Adrenal gland (tissue), 12 donors: ENCODE results near the gene PCBD2. TPM values are rescaled to one million over a fixed set of nuclear protein-coding genes. Genes with fewer than 3 reads are reported as not detected.

Source experiments
- DNase-seq, 7 donors: peaks; one replicate each; pipeline ENCODE4 v3.0.0-alpha.2; 2019 to 2020
- H3K27ac ChIP-seq, 5 donors: fragments of 200-600 bp; sonication (generic) in 4 of 5; 1 replicate in 3 of 5; 2 replicates in 2 of 5; pipeline versions ENCODE4 v1.5.1 to v1.8.0; 2016 to 2020; ENCODE audit warnings: mild to moderate bottlenecking in 1 of 5
- H3K27me3 ChIP-seq: fragments of 200-600 bp; 2 replicates; pipeline ENCODE4 v1.8.0; 2021
- H3K36me3 ChIP-seq, 2 donors: fragments of 200-600 bp; replicated peaks in 1 of 2; 1 replicate in 1 of 2; 2 replicates in 1 of 2; pipeline versions ENCODE4 v1.5.1 to v1.8.0; 2018 to 2022
- H3K4me1 ChIP-seq, 2 donors: fragments of 200-600 bp; replicated peaks in 1 of 2; 1 replicate in 1 of 2; 2 replicates in 1 of 2; pipeline versions ENCODE4 v1.5.1 to v1.8.0; 2018 to 2021
- H3K4me3 ChIP-seq, 4 donors: fragments of 200-600 bp; sonication (generic) in 3 of 4; one replicate each; pipeline ENCODE4 v1.5.1; 2016 to 2018
- H3K9me3 ChIP-seq, 3 donors: fragments of 200-600 bp; sonication (generic) in 1 of 3; replicated peaks in 1 of 3; 1 replicate in 2 of 3; 2 replicates in 1 of 3; pipeline versions ENCODE4 v1.5.1 to v1.8.0; 2016 to 2021
- CTCF ChIP-seq, 6 experiments: fragments of 450-650 bp in 4 of 6; fragments of 200-600 bp in 2 of 6; sonication (generic) in 1 of 6; IDR thresholded peaks; 1 replicate in 5 of 6; 2 replicates in 1 of 6; pipeline versions ENCODE4 v1.5.1 to v1.8.0; 2016 to 2021; ENCODE audit warnings: antibody characterized with exemption in 6 of 6, mild to moderate bottlenecking in 2 of 6, moderate library complexity in 1 of 6
- POLR2A ChIP-seq, 2 donors: fragments of 450-650 bp; IDR thresholded peaks; one replicate each; pipeline ENCODE4 v1.6.1; 2017; ENCODE audit warnings: antibody characterized with exemption in 2 of 2, mild to moderate bottlenecking in 2 of 2, moderate library complexity in 1 of 2
- WGBS, 4 donors: extraction: QIAGEN DNeasy Blood & Tissue Kit in 2 of 4; methylation state at CpG; one replicate each; pipeline versions ENCODE4 v1.1.5 to v1.1.7; 2013 to 2017; 5-methylcytosine and 5-hydroxymethylcytosine counted together
- intact Hi-C, 2 donors: fragments of 100-400 bp; cut with DNase I; formaldehyde crosslinking; loops; one replicate each; pipeline versions ENCODE4 v1.14.1 to v1.15.0; 2022 to 2023
- polyA plus RNA-seq, 3 donors: library from polyadenylated mRNA; stranded (reverse); fragments of 200-250 nt in 2 of 3; fragments of 350-450 nt in 1 of 3; fragmentation: Illumina TruSeq in 1 of 3; extraction: RNeasy Lipid Tissue Mini Kit (QIAGEN cat#74804) in 1 of 3; gene quantifications; one replicate each; pipeline ENCODE4 v1.2.3, GENCODE V29; 2013 to 2014
- total RNA-seq, 9 donors: library from RNA; depleted of rRNA in 4 of 9; stranded (reverse); fragments of >200 nt in 4 of 9; fragments of 120-200 nt in 1 of 9; fragmentation: NEBNext Ultra II Directional in 1 of 9; extraction: Animal tissue kit (Norgen Biotek cat#: 25700) in 1 of 9; gene quantifications; one replicate each; pipeline versions ENCODE4 v1.1.0 to v1.2.4, GENCODE V29; 2013 to 2023
- donor health status: healthy with polysubstance abuse.
- donor health status: Bipolar disorder and iron deficiency.
- donor health status: DM: yes; HTN: yes; CAD: no.
- donor health status: DM: no; HTN: no; CAD: no.
- donor health status: DM: no; HTN: no; CAD: no.
- donor health status: DM: yes; HTN: yes; CAD: no.

The PCBD2 gene
- total and polyA plus RNA-seq, 12 donors: 3.9 to 19.5 (median 12.7) TPM

DNA sequence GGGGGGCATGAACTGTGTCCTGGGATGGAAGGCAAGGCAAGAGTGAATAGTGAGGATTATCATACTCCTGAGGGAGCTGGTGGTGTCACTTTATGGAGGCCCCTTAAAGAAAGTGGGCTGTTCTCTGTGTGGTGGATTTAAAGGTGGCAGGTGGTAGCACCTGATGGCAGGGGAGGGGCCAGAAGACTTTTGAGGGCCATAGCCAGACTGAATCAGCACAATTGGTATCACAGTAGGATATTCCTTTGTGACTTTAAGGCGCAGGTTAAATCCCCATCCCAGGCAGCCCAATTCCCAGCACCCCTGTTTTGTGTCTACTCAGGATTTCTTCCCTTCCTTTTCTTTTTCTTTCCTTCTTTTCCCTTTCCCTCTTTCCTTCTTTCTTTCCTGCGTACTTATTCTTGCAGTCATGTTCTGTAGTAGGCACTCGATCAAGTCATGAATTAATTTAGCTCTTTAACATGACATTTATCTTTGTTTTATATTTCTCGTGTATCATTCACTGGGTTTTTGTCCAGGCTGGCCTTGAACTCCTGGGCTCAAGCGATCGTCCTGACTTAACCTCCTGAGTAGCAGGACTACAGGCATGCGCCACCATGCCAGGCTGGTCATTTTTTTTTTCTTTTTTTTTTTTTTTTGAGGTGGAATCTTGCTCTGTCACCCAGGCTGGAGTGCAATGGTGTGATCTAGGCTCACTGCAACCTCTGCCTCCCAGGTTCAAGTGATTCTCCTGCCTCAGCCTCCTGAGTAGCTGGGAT is 11.0 kb upstream of the PCBD2 start:
- peak in 6 of 7 donors; percentile 42 to 80 (median 77) for DNase-seq
- Histone ChIP-seq H3K27ac (peak overlapping the region; percentile 3 to 55 (median 38)), H3K36me3 (peaks cover 0 to 25% of the 10 kb centered on the region in 2 donors), H3K27me3 (no peaks in the 10 kb centered on the region), H3K4me1 (peaks cover 3 to 6% of the 10 kb centered on the region in 2 donors), H3K9me3 (no peaks in the 10 kb centered on the region), H3K4me3 (no peak overlapping the region)
- intact Hi-C loops: no loop called here
- 49 to 64% (median 54%) methylated on average over 7 of the region's 7 CpGs for WGBS, 4 donors
- TF ChIP-seq POLR2A (IDR thresholded peaks at IDR 0.05): no peak
- TF ChIP-seq CTCF (IDR thresholded peaks at IDR 0.05): no peak

- H3K9me3 ChIP-seq: no peaks in the 10 kb centered on the region
- intact Hi-C loops: loop anchor here (10.0 kb wide), 2 partner anchors 57 to 157 kb away; partner anchors contain the start of gene C5orf24 (in 1 of the 2)
- no peaks in the 10 kb centered on the region for H3K27me3 ChIP-seq
- TF ChIP-seq POLR2A (IDR thresholded peaks at IDR 0.05) (no peak), CTCF (IDR thresholded peaks at IDR 0.05) (no peak)
- H3K36me3 ChIP-seq: peaks cover 0 to 19% of the 10 kb centered on the region in 2 donors
- H3K27ac ChIP-seq: no peak overlapping the region
- H3K4me3 ChIP-seq: no peak overlapping the region
- WGBS, 4 donors: 76 to 81% (median 78%) methylated on average over 10 of the region's 10 CpGs
- H3K4me1 ChIP-seq: peaks cover 0 to 3% of the 10 kb centered on the region in 2 donors
- DNase-seq: no peak
Measured at GRCh38 chr5:134902071-134902801, 2.7 kb upstream of the PCBD2 start.

GRCh38 chr5:134905246-134905996 is 490 bp downstream of the PCBD2 start:
- intact Hi-C loops: loop anchor here (10.0 kb wide), 2 partner anchors 61 to 161 kb away; partner anchors contain the start of gene C5orf24 (in 1 of the 2)

More at GRCh38 chr5:134905246-134905996, 490 bp downstream of the PCBD2 start:
- Histone ChIP-seq H3K27me3 (no peaks in the 10 kb centered on the region), H3K4me1 (peaks cover 0 to 3% of the 10 kb centered on the region in 2 donors), H3K36me3 (no peaks in the 10 kb centered on the region), H3K9me3 (no peaks in the 10 kb centered on the region), H3K4me3 (peak overlapping the region; percentile 75 to 82 (median 76)), H3K27ac (peak overlapping the region; percentile 57 to 99 (median 98))
- DNase-seq: peak in 6 of 7 donors; percentile 13 to 80 (median 68)
- WGBS, 4 donors: 0 to 2% (median 0%) methylated on average over 24 to 54 of the region's 54 CpGs
- TF ChIP-seq POLR2A (IDR thresholded peaks at IDR 0.05): no peak
- TF ChIP-seq CTCF (IDR thresholded peaks at IDR 0.05): peak; percentile 68 to 93 (median 78)
